NCI-H2196 (cell line): ENCODE measurements around the gene RCSD1.
"Not testable (repeated sequence)": the region's sequence is repeated elsewhere in the genome, so short reads cannot be mapped to it uniquely, and the experiment has no call there.

Source experiments
- DNase-seq: peaks from one replicate; lab custom pipeline; 2025; ENCODE audit not compliant: unreplicated experiment; lab: John Stamatoyannopoulos, UW

The RCSD1 gene

DNA sequence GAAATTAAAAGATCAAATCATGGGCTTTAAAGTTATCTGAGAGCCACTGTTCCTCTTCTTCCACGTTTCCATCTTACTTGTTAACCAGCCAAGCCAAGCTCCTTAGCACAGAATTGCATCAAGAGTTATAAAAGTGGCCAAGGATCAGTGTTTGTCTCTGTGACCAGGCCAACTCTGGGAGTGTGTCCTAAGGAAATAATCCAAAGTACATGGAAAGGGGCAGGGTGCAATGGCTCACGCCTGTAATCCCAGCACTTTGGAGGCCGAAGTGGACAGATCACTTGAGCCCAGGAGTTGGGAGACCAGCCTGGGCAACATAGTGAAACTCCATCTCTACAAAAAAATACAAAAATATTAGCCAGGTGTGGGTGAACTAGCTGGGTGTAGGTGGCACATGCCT lies 81.8 kb downstream of the RCSD1 start:
- DNase-seq: no peak

DNA sequence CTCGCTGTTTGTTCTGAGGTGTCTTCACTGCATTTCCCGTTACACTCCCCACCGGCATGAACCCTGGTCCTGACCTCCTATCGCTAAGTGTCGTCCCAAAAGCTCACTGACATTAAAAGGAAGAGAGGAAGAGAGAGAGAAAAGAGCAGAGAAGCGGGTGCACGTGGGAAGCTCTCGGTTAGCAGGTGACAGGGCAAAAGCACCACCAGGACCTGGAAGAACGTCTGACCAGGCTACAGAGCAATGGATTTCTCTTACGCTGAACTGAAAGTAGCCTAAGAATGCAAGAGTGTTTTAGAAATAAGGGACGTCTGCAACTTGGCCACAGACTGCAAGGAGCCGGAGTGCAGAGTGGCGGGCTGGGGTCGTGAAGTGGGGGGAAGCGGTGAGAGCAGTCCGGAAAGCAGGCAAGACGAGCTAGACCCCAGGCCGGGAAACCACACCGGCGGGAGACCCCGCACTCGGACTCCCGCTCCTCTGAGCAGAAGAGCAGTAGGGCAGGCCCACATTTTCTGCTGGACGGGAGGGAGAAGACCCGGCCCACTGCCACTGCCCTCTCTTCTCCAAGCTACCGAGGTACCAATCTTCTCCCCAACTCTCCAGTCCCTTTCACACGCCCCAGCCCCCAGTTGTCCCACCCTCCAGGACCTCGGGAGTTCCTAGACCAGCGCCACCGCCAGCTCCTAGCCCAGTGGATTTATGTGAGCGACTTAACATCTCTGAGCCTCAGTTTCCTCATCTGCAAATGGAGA lies 83.5 kb downstream of the RCSD1 start:
- no peak for DNase-seq

DNA sequence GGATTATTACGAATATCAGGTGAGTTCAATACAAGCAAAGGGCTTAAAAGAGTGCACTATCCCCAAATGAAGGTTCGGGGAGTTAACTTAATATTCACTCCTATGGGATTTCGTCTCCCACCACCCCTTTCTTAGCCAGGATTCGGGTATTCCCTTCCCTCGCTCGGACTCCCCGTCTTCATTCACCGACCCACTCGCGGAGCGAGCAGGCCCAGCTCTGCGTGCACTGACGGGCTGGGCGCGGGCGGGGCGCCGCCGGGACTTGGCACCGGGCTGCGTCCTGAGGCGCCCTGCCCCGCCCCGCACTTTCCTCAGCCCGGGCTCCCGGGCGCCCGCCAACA lies 84.0 kb downstream of the RCSD1 start:
- DNase-seq: no peak

DNA sequence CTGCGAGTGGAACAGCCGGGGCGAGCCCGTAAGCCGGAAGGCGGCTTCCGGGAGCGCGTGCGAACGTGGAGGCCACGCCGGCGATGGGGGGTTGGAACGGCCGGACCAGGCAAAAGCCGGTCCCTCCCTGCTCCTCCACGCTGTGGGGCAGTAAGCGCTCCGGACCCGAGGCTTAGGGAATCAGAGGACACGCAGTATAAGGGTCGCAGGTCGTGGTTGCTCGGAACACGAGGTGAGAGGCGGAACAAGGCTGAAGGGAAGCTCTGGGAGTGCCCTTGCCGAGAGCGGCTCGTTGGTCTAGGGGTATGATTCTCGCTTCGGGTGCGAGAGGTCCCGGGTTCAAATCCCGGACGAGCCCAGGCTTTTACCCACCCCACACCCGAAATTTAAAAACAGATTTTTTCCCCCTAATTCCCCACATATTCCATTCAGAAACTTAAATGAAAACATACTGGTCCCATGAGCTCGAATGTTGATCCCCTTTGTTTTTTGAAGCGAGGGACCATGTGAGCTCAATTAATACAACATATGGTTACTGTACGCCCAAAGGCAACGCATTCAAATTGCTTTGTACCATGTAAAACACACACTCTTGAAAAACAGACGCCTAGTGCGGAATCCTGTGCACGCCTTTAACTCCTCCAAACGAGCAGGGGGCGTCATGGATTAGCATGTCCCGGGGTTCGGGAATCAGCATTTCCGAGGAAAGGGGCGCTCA lies 84.6 kb downstream of the RCSD1 start:
- peak; percentile 86 for DNase-seq

DNA sequence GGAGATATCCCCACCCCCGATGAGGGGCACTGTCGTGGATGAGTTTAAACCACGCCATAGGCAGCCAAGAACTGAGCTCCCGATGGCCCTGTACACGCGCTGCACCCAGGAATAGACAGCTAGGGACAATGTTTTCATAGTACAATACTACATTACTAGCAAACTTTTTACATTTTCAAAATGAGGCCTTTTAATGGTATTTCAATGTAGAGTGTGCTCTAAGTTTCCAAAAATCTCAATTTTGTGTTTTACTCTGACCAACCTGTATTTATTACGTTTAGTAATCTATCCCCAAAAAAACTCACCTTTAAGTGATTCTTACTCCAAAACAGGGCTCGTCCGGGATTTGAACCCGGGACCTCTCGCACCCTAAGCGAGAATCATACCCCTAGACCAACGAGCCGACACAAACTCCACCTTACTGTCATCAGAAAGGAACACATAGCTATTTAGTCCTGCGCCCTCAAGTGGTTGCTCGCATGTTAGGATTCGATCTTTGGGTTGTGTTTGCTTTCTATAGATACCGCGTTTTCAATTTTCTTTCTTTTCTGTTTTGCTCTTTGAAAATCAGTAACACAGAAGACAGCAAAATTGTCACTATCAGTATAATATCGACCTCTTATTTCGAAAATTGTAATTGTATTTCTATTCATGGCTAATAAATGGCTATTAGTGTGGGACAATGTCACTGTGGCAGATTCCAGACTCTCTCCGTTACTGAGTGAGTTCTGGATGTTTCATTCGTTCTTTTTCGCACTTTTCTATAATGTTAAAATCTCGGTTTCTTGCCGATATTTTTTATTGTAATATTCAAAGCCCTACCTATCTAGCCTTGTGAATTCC lies 85.3 kb downstream of the RCSD1 start:
- peak; percentile 85 for DNase-seq

DNA sequence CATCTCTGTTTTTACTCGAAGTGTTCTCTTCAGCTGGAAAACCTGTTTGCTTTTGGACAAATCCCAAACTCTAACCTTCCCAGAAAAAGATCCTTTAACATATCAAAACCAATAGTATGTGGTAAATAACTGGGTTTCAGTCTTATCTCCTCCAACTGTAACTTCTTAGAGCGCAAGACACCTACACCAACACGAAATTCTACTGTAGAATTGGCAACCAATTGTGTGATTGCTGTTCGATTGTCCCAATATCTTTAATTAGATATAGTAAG lies 85.9 kb downstream of the RCSD1 start:
- no peak for DNase-seq

DNA sequence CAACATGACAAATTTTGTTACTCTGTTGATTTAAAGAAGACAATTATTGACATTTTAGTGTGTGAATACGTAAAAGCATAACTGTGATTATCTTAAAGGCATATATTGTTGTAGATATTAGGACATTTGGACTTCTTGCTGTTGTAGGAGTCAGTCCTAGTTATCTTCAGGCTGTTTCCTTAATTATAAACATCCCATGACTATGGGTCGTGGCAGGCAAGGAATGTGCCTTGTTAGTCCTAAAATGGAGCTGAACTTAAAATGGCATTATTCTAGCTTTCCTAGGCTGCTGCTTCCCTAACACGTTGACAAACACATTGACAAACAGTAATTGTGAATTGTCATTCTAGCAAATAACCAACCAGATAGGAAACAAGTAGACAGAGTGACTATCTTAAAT lies 87.3 kb downstream of the RCSD1 start:
- no peak for DNase-seq

DNA sequence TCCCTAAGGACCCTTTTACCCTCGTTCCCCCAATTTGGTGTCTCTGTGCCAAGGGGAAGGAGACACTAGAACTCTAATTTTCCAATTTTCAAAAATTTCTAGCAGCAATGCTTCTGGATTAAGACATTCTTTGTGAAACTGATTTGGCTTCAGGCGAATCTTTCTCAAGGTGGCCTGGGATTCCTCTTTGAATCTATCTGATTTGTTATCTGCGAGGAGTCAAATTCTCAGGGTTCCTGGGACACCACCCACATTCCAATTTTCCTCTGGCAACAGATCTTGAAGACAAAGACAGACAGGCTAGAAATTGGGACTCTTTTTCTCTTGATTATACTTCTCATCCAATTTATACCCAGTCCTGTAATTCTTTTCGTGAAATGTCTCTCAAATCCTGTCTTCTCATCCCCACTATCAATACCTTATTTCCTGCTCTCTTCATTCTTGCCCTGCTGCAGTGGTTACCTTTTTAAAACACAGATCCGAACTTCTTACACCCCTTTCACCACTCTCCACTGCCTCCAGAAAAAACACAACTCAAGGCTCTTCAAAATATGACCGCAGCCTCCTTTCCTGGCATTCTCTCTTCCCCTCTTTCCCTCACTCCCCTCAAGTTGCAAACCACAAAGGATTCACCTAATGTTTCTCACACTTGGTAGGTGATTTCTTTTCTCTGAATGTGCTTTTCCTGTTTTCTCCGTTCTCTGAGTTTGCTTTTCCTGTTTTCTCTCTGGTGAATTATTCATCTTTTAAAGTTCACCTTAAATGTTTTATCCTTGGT lies 89.1 kb downstream of the RCSD1 start:
- DNase-seq: no peak

DNA sequence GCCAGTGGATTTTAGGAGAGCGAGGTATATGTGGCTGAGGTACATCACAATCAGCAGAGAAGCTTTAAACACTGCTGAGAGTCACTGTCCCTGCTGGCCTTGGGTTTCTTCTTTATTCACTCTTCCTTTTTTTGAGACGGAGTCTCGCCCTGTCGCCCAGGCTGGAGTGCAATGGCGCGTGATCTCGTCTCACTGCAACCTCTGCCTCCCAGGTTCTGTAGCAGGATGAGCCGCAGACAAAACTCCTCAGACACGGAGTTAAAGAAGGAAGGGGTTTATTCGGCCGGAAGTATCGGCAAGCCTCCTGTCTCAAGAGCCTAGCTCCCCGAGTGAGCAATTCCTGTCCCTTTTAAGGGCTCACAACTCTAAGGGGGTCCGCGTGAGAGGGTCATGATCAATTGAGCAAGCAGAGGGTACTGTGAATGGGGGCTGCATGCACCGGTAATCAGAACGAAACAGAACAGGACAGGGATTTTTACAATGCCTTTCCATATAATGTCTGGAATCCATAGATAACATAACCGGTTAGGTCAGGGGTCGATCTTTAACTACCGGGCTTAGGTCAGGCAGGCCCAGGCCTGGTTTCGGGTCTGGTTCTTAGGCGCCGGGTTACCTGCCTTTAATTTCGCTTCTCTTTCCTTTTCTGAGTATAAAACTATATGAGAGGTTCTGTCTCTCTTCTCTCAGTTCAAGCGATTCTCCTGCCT lies 89.8 kb downstream of the RCSD1 start:
- not testable (repeated sequence) for DNase-seq

DNA sequence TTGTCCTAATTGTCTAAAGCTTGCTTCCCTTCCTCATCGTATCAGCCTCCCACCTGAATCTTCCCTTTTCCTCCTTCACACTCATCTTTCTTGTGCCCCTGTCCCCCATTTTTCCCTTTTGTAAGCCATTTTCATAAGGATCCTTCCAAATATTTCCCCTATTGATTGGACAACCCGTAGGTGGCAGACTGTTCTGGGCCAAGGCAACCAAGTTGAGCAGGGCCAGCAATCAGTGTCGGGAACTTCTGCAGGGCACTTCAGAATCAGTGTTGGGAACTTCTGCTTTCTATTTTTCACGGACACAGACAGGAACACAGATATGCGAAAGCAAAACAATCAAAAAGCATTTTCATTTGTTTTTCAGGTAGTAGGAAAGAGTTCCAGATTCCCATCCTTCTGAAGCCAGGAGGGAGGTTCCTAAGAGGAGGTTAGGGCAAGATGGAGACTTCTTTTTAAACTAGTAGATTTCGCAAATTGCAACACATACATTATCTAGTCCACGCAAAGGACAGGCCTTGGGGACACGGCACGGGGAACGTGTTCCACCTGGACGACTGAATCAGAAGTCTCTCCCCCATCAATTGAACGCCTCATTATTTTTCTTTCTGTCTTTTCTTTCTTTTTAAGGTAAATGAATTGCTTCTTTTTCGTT lies 91.1 kb downstream of the RCSD1 start:
- peak; percentile 38 for DNase-seq

DNA sequence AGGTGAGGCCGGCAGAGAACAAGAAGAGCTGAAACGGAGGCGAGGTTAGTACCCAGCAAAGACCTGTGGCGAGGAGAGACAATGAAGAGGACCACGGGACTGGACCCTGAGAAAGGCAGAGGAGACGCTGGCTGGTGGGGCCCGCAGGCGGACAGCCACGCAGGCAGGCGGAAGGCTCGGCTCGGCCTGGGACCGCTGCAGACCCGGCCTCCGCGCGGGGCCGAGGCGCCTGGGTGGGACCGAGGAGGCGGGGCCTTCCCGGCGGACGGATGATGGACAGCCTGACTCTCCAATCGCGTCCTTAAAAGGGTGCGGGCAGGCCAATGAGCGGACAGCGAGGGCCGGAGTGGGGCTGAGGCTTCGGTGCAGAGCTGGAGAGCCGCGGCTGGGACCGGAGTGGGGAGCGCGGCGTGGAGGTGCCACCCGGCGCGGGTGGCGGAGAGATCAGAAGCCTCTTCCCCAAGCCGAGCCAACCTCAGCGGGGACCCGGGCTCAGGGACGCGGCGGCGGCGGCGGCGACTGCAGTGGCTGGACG lies 91.7 kb downstream of the RCSD1 start, which contains the start of gene MPZL1:
Gene MPZL1, plus strand, starts transcription at position 366 of the 535 bp plus-strand sequence. CDS start 170 bp downstream, outside the sequence.
- peak; percentile 89 for DNase-seq

DNA sequence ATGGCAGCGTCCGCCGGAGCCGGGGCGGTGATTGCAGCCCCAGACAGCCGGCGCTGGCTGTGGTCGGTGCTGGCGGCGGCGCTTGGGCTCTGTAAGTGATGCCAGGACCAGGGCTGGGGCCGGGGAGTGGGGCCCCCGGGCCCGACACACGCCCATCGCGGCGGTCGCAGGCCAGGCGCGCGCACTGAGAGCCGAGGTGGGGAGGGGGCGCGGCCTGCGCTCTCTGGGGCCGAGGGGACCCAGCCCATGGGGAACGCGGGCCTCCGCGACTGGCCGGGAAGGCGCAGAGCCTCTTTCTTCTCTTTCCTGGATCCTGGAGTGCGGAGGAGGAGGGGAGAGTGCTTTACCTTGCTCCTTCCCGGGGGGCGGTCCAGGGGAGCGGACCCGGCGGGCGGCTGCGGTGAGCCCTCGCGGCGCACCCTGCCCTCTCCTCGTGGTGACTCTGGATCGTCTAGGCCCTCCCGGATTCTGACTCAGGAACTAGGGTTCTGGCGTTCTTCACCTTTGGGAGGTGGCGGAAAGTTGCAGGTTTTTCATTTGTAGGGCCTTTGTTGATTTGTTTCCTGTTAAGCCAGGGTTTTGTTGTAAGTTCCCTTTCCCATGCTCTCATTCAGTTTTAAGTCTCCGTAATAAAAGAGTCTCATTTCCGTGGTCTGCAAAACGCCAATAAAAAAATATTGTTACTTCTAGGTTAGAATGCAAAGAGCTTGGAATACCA lies 92.3 kb downstream of the RCSD1 start:
- DNase-seq: no peak

DNA sequence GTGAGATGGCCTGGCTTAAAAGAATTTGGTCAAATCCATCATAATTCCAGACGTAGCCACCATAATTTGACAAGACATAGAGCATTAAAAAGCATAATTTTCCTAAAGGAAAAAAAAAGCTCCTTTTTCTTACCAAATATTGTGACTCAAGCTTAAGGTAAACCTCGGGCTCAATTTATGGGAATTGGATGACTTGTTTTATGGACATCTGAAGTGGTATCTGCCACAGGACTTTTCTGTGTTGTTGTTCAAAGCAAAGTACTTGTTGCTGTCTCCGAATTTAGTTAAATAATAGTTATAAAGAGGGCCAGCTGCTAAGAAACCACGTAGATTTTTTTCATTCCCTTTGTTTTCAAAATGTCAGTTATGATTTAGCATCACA lies 92.8 kb downstream of the RCSD1 start:
- DNase-seq: no peak

DNA sequence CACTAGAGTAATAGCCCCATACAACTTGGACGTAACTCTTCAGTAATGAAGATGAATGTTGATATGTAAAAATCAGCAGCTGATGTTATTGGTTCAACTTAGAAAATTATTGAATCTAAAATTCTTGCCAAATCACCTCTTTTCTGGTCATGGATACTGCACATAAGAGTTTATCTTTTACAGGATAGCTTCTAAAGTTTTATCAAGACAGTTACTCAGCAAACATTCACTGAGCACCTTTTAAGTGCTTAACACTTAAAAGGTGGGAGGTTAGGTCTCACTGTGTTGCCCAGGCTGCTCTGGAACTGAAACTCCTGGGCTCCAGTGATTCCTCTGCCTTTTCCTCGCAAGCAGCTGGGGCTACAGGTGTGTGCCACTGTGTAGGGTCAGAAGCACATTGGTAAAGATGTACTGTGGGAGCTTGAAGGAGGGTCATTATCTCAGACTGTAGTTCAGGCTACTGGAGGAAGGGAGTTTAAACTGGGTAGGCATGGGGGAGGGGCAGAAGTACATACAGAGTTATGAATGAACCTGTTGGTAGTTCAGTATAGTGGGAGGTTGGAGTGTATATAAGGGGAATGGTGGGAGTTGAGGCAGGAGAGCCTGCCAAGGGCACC lies 93.8 kb downstream of the RCSD1 start:
- DNase-seq: no peak

DNA sequence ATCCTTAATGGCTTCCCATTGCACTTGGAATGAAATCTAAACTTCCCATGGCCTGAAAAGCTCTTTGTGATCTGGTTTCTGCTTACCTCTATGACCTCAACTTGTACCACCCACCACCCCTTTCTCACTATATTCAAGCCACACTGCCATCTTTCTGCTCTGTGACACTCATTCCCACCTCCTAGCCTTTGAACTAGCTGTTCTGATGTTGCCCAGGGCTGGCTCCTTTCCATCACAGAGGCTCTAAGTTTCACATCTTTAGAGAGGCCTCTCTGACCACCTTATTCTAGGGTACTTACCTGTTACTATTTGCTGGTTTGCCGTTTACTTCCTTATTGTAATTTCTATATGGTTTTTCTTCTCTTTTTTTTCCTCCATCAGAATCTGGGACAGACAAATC lies 96.0 kb downstream of the RCSD1 start:
- DNase-seq: no peak

DNA sequence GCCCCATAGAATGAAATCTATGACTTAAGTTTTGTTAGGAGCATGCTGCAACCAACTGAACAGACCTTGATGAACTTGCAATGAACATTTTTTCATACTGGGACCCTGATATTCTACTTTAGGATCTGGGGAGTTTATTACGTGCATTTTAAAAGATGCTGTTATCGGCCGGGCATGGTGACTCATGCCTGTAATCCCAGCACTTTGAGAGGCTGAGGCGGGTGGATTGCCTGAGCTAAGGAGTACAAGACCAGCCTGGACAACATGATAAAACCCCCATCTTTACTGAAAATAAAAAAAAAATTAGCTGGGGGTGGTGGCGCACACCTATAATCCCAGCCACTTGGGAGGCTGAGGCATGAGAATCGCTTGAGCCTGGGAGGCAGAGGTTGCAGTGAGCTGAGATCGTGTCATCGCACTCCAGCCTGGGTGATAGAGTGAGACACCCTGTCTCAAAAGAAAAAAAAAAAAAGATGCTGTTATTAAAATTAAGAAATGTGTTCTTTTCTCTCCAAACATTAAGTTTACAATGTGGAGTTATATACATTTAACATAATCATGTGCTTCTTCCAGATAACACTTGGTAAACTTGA lies 98.9 kb downstream of the RCSD1 start:
- DNase-seq: no peak

DNA sequence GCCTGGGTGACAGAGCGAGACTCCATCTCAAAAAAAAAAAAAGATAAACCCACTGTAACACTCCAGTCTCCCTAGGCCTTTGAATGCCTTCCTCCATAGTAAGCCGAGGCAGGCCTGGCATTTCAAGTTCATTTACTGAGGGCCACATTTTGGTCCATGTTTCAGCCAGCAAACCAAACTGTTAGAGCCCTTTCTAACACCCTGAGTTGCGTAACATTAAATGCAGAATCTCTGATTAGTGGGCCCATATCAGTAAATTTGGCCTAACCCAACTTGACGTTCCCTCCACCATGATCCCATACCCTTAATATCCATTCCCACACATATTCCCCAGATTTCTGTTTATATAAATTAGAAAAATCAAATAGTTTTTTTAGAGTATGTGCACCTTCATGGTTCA lies 104.2 kb downstream of the RCSD1 start:
- no peak for DNase-seq

DNA sequence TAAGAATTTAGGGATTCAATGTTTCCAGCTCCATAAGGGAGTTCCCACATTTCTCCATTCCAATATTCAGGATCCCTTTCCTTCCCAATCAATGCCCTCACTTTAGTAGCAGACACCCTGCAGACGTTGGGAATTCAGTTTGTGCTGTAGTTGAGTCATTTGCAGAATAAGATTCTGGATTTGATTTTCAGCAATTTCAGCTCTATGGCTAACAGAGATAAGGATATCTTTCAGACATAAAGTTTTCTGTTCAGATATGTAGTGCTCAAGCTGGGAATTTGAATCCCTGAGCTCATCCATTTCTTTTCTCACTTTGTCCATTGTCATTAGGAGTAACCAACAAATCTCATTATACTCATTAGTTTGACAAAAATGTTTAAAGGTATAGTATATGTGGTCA lies 104.8 kb downstream of the RCSD1 start:
- DNase-seq: no peak
